H9 (cell line): ENCODE data around the gene ADGRA1. TPM values are rescaled to one million over a fixed set of nuclear protein-coding genes. Genes with fewer than 3 reads are reported as not detected.

Experiments
- DNase-seq: peaks from one replicate; pipeline ENCODE4 v3.0.0-alpha.2; 2017
- H2AFZ ChIP-seq: one replicate; pipeline ENCODE4 v1.6.1; 2013; ENCODE audit warnings: mild to moderate bottlenecking, low read length, control low read depth, moderate library complexity
- H2AK5ac ChIP-seq: 2 replicates; pipeline ENCODE4 v1.6.1; 2013; ENCODE audit warnings: low read length, control low read depth, mixed read lengths; ENCODE audit not compliant: insufficient read length
- H2BK120ac ChIP-seq: one replicate; pipeline ENCODE4 v1.6.1; 2013; ENCODE audit warnings: low read depth, mild to moderate bottlenecking, low read length, control low read depth, inconsistent platforms; ENCODE audit not compliant: poor library complexity, severe bottlenecking
- H2BK12ac ChIP-seq: 2 replicates; pipeline ENCODE4 v1.6.1; 2013; ENCODE audit warnings: low read length, control low read depth, mixed read lengths, low read depth; ENCODE audit not compliant: insufficient read length
- H2BK15ac ChIP-seq: 2 replicates; pipeline ENCODE4 v1.6.1; 2013; ENCODE audit warnings: low read depth, low read length, control low read depth
- H2BK20ac ChIP-seq: one replicate; pipeline ENCODE4 v1.6.1; 2013; ENCODE audit warnings: low read depth, mild to moderate bottlenecking, low read length, control low read depth, inconsistent platforms; ENCODE audit not compliant: poor library complexity, severe bottlenecking
- H2BK5ac ChIP-seq: 2 replicates; pipeline ENCODE4 v1.6.1; 2013; ENCODE audit warnings: low read length, control low read depth, mixed read lengths; ENCODE audit not compliant: insufficient read length
- H3K14ac ChIP-seq: 2 replicates; pipeline ENCODE4 v1.6.1; 2013; ENCODE audit warnings: low read length, control low read depth; ENCODE audit not compliant: insufficient read depth
- H3K18ac ChIP-seq: 2 replicates; pipeline ENCODE4 v1.6.1; 2013; ENCODE audit warnings: low read depth, mild to moderate bottlenecking, mixed read lengths, low read length, control low read depth; ENCODE audit not compliant: insufficient read length
- H3K23ac ChIP-seq: 2 replicates; pipeline ENCODE4 v1.6.1; 2013; ENCODE audit warnings: low read length, control low read depth, mixed read lengths, low read depth; ENCODE audit not compliant: insufficient read length
- H3K23me2 ChIP-seq: 2 replicates; pipeline ENCODE4 v1.6.1; 2013; ENCODE audit warnings: low read depth, mild to moderate bottlenecking, mixed read lengths, low read length, control low read depth; ENCODE audit not compliant: insufficient read length, poor library complexity, severe bottlenecking
- H3K27ac ChIP-seq: 2 replicates; pipeline ENCODE4 v1.5.1; 2013; ENCODE audit warnings: low read length, control low read depth, mixed read lengths, low read depth; ENCODE audit not compliant: insufficient read length
- H3K27me3 ChIP-seq: 2 replicates; pipeline ENCODE4 v1.6.1; 2013; ENCODE audit warnings: low read length, control low read depth, inconsistent platforms; ENCODE audit not compliant: insufficient read depth
- H3K4ac ChIP-seq: 2 replicates; pipeline ENCODE4 v1.6.1; 2013; ENCODE audit warnings: low read depth, mild to moderate bottlenecking, control low read depth, inconsistent platforms, low read length, moderate library complexity
- H3K4me1 ChIP-seq: 2 replicates; pipeline ENCODE4 v1.6.1; 2013; ENCODE audit warnings: low read length, control low read depth, inconsistent platforms; ENCODE audit not compliant: insufficient read depth
- H3K4me2 ChIP-seq: 2 replicates; pipeline ENCODE4 v1.6.1; 2013; ENCODE audit warnings: low read length, control low read depth, mixed read lengths; ENCODE audit not compliant: insufficient read length, insufficient read depth
- H3K56ac ChIP-seq: 2 replicates; pipeline ENCODE4 v1.6.1; 2013; ENCODE audit warnings: low read depth, mild to moderate bottlenecking, mixed read lengths, low read length, control low read depth; ENCODE audit not compliant: insufficient read length
- H3K79me1 ChIP-seq: 2 replicates; pipeline ENCODE4 v1.6.1; 2013; ENCODE audit warnings: low read depth, mild to moderate bottlenecking, moderate library complexity, low read length, control low read depth, inconsistent platforms; ENCODE audit not compliant: insufficient read depth, poor library complexity, severe bottlenecking
- H3K79me2 ChIP-seq: 2 replicates; pipeline ENCODE4 v1.6.1; 2013; ENCODE audit warnings: low read length, control low read depth, inconsistent platforms; ENCODE audit not compliant: insufficient read depth
- H3K9ac ChIP-seq: 2 replicates; pipeline ENCODE4 v1.6.1; 2013; ENCODE audit warnings: low read length, control low read depth, mixed read lengths; ENCODE audit not compliant: insufficient read length; ENCODE audit errors: extremely low read depth
- H3K9me3 ChIP-seq: one replicate; pipeline ENCODE4 v1.6.1; 2013; ENCODE audit warnings: low read depth, low read length, inconsistent platforms; ENCODE audit not compliant: control insufficient read depth
- H3T11ph ChIP-seq: one replicate; pipeline ENCODE4 v1.6.1; 2013; ENCODE audit warnings: mild to moderate bottlenecking, low read length, control low read depth, inconsistent platforms
- H4K20me1 ChIP-seq: one replicate; pipeline ENCODE4 v1.6.1; 2013; ENCODE audit not compliant: control insufficient read depth, insufficient read length, insufficient read depth
- H4K5ac ChIP-seq: 2 replicates; pipeline ENCODE4 v1.6.1; 2013; ENCODE audit warnings: low read depth, mild to moderate bottlenecking, mixed read lengths, low read length, control low read depth; ENCODE audit not compliant: insufficient read length
- H4K8ac ChIP-seq: replicated peaks from 2 replicates; pipeline ENCODE4 v1.6.1; 2013; ENCODE audit warnings: low read length, control low read depth, mixed read lengths, low read depth; ENCODE audit not compliant: insufficient read length
- H4K91ac ChIP-seq: 2 replicates; pipeline ENCODE4 v1.6.1; 2013; ENCODE audit warnings: low read depth, mild to moderate bottlenecking, moderate library complexity, mixed read lengths, low read length, control low read depth; ENCODE audit not compliant: insufficient read length
- H3K27ac Mint-ChIP-seq, 3 experiments: 2 replicates in 2 of 3; 3 replicates in 1 of 3; pipeline ENCODE4 v1.8.0; 2020 to 2021; ENCODE audit warnings: mixed read lengths in 3 of 3, mild to moderate bottlenecking in 1 of 3, moderate library complexity in 1 of 3
- H3K27me3 Mint-ChIP-seq: 2 replicates; pipeline ENCODE4 v1.8.0; 2021; ENCODE audit warnings: low read depth, mild to moderate bottlenecking, moderate library complexity, mixed read lengths
- H3K36me3 Mint-ChIP-seq, 3 experiments: 2 replicates in 2 of 3; 3 replicates in 1 of 3; pipeline ENCODE4 v1.8.0; 2020 to 2021; ENCODE audit warnings: low read depth in 3 of 3, mixed read lengths in 3 of 3; ENCODE audit not compliant: insufficient read depth in 1 of 3
- H3K4me1 Mint-ChIP-seq, 2 experiments: 2 replicates each; pipeline ENCODE4 v1.8.0; 2020; ENCODE audit warnings: mixed read lengths in 2 of 2
- H3K4me3 Mint-ChIP-seq, 2 experiments: 2 replicates in 1 of 2; 3 replicates in 1 of 2; pipeline ENCODE4 v1.8.0; 2020 to 2021; ENCODE audit warnings: mild to moderate bottlenecking in 2 of 2, mixed read lengths in 2 of 2, moderate library complexity in 1 of 2
- H3K9me3 Mint-ChIP-seq, 2 experiments: 2 replicates in 1 of 2; 3 replicates in 1 of 2; pipeline ENCODE4 v1.8.0; 2020; ENCODE audit warnings: mild to moderate bottlenecking in 2 of 2, mixed read lengths in 2 of 2, moderate library complexity in 1 of 2
- WGBS: extraction: QIAGEN DNeasy Blood & Tissue Kit; methylation state at CpG from one replicate; pipeline ENCODE4 v1.1.7; 2013; ENCODE audit warnings: missing lambda C conversion rate, low lambda C conversion rate, mixed read lengths; ENCODE audit not compliant: insufficient read length; ENCODE audit errors: extremely low coverage; 5-methylcytosine and 5-hydroxymethylcytosine counted together
- total RNA-seq: library from RNA; stranded (reverse); gene quantifications from 2 replicates; pipeline ENCODE4 v1.2.1, GENCODE V29; 2021
- TF ChIP-seq, protein P1 (sequence below): fragments of 200-600 bp; sonication (generic); conservative IDR thresholded peaks from 3 replicates; pipeline ENCODE4 v1.8.0; 2021; ENCODE audit warnings: antibody characterized with exemption, mild to moderate bottlenecking

The ADGRA1 gene
- total RNA-seq, 1 experiment from 2014 or later: 0.11 TPM

DNA sequence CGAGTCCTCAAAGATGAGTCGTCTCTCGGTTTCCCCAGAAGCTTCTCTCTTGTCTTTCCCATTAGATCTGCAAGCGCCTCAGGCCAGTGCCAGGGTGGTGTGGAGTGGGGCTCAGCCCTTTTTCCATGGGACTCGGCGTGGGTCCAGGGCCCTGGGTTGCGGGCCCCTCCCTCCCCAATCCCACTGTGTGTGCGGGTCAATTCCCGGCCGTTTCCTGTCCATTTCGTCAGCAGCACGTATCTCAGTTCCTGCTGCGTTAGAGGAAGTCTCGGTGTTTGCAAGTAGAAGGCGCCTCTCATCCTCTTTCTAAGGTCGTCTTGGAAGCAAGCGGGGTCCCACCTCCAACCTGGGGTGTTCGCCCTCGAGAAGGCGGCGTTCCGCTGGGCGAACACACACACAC lies 25.1 kb upstream of the ADGRA1 start:
- H3K27me3 Mint-ChIP-seq: peaks cover 3% of the 10 kb centered on the region
- Histone ChIP-seq H3K56ac (no peak overlapping the region), H3K4me1 (no peaks in the 10 kb centered on the region), H3K4ac (no peak overlapping the region), H2BK20ac (no peak overlapping the region), H3K27ac (no peak overlapping the region), H3K27me3 (no peaks in the 10 kb centered on the region), H4K91ac (no peak overlapping the region), H2AK5ac (no peak overlapping the region), H2BK120ac (no peak overlapping the region), H4K8ac (no peak overlapping the region), H2BK5ac (no peak overlapping the region), H4K20me1 (no peaks in the 10 kb centered on the region), H3K23ac (no peak overlapping the region), H3K23me2 (no peaks in the 10 kb centered on the region), H2BK15ac (no peak overlapping the region), H2AFZ (no peak overlapping the region), H3K4me2 (no peak overlapping the region), H3K9me3 (no peaks in the 10 kb centered on the region), H2BK12ac (no peak overlapping the region), H3K14ac (no peak overlapping the region), H3K79me1 (no peaks in the 10 kb centered on the region), H4K5ac (no peak overlapping the region), H3T11ph (no peak overlapping the region), H3K79me2 (no peaks in the 10 kb centered on the region), H3K9ac (no peak overlapping the region), H3K18ac (no peak overlapping the region)
- peaks cover 0 to 8% of the 10 kb centered on the region in 2 experiments; a peak in 1 of 5 replicates for H3K9me3 Mint-ChIP-seq
- no peaks in the 10 kb centered on the region for H3K4me1 Mint-ChIP-seq
- TF ChIP-seq, protein P1, sequence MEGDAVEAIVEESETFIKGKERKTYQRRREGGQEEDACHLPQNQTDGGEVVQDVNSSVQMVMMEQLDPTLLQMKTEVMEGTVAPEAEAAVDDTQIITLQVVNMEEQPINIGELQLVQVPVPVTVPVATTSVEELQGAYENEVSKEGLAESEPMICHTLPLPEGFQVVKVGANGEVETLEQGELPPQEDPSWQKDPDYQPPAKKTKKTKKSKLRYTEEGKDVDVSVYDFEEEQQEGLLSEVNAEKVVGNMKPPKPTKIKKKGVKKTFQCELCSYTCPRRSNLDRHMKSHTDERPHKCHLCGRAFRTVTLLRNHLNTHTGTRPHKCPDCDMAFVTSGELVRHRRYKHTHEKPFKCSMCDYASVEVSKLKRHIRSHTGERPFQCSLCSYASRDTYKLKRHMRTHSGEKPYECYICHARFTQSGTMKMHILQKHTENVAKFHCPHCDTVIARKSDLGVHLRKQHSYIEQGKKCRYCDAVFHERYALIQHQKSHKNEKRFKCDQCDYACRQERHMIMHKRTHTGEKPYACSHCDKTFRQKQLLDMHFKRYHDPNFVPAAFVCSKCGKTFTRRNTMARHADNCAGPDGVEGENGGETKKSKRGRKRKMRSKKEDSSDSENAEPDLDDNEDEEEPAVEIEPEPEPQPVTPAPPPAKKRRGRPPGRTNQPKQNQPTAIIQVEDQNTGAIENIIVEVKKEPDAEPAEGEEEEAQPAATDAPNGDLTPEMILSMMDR: no peak
- no CpG with 5 or more reads among the region's 23 CpGs for WGBS
- no peaks in the 10 kb centered on the region; a peak in 1 of 7 replicates for H3K36me3 Mint-ChIP-seq
- H3K4me3 Mint-ChIP-seq: no peak overlapping the region
- no peak for DNase-seq
- no peak overlapping the region for H3K27ac Mint-ChIP-seq
